Mesenchymal stem cell (in vitro differentiated cells and primary cell): ENCODE results near the gene ARHGAP21.

Source experiments
- DNase-seq: peaks from one replicate; pipeline ENCODE4 v3.0.0-alpha.2; 2013
- H2AFZ ChIP-seq: one replicate; pipeline ENCODE4 v1.6.1; 2013; ENCODE audit warnings: low read depth, mild to moderate bottlenecking, control low read depth, inconsistent platforms, low read length, moderate library complexity
- H2AK5ac ChIP-seq: 2 replicates; pipeline ENCODE4 v1.6.1; 2013; ENCODE audit warnings: low read length, moderate library complexity, mild to moderate bottlenecking, inconsistent platforms; ENCODE audit not compliant: severe bottlenecking
- H2BK120ac ChIP-seq: one replicate; pipeline ENCODE4 v1.6.1; 2013; ENCODE audit warnings: low read depth, mild to moderate bottlenecking, inconsistent platforms, low read length, moderate library complexity
- H2BK12ac ChIP-seq, 2 experiments: one replicate each; pipeline ENCODE4 v1.6.1; 2013; ENCODE audit warnings: inconsistent platforms in 2 of 2, low read length in 2 of 2, mild to moderate bottlenecking in 2 of 2, moderate library complexity in 2 of 2, control low read depth in 1 of 2
- H2BK15ac ChIP-seq: one replicate; pipeline ENCODE4 v1.6.1; 2013; ENCODE audit warnings: mild to moderate bottlenecking, low read depth, inconsistent platforms; ENCODE audit not compliant: poor library complexity, severe bottlenecking
- H2BK5ac ChIP-seq: 2 replicates; pipeline ENCODE4 v1.6.1; 2013; ENCODE audit warnings: low read depth, mild to moderate bottlenecking, low read length, control low read depth, inconsistent platforms; ENCODE audit not compliant: poor library complexity, severe bottlenecking
- H3K14ac ChIP-seq, 2 experiments: one replicate each; pipeline ENCODE4 v1.6.1; 2013; ENCODE audit warnings: inconsistent platforms in 2 of 2, low read length in 2 of 2, control low read depth in 1 of 2, mild to moderate bottlenecking in 1 of 2, moderate library complexity in 1 of 2
- H3K18ac ChIP-seq, 2 experiments: one replicate each; pipeline ENCODE4 v1.6.1; 2013; ENCODE audit warnings: inconsistent platforms in 2 of 2, low read length in 2 of 2, control low read depth in 1 of 2, low read depth in 1 of 2, mild to moderate bottlenecking in 1 of 2
- H3K23ac ChIP-seq, 2 experiments: one replicate each; pipeline ENCODE4 v1.6.1; 2013; ENCODE audit warnings: inconsistent platforms in 2 of 2, low read length in 2 of 2, mild to moderate bottlenecking in 2 of 2, moderate library complexity in 2 of 2, control low read depth in 1 of 2
- H3K27ac ChIP-seq: 2 replicates; pipeline ENCODE4 v1.5.1; 2013; ENCODE audit warnings: mild to moderate bottlenecking, moderate library complexity, low read length, control low read depth, inconsistent platforms; ENCODE audit not compliant: poor library complexity, severe bottlenecking
- H3K27me3 ChIP-seq, 2 experiments: 2 replicates each; pipeline versions ENCODE4 v1.6.1 to v1.7.0; 2013; ENCODE audit warnings: low read length in 2 of 2, mild to moderate bottlenecking in 2 of 2, moderate library complexity in 2 of 2, control low read depth in 1 of 2, inconsistent platforms in 1 of 2; ENCODE audit not compliant: control insufficient read depth in 1 of 2, insufficient read depth in 1 of 2
- H3K36me3 ChIP-seq, 2 experiments: 2 replicates each; pipeline versions ENCODE4 v1.6.1 to v1.7.0; 2013; ENCODE audit warnings: low read length in 2 of 2, control low read depth in 1 of 2, inconsistent platforms in 1 of 2, low read depth in 1 of 2, mild to moderate bottlenecking in 1 of 2; ENCODE audit not compliant: insufficient read depth in 2 of 2, control insufficient read depth in 1 of 2
- H3K4ac ChIP-seq, 2 experiments: one replicate each; pipeline ENCODE4 v1.6.1; 2013; ENCODE audit warnings: inconsistent platforms in 2 of 2, low read length in 2 of 2, mild to moderate bottlenecking in 2 of 2, moderate library complexity in 2 of 2, control low read depth in 1 of 2, low read depth in 1 of 2
- H3K4me1 ChIP-seq: 2 replicates; pipeline ENCODE4 v1.6.1; 2013; ENCODE audit warnings: low read depth, low read length, control low read depth; ENCODE audit not compliant: control insufficient read depth, insufficient read depth
- H3K4me2 ChIP-seq: 2 replicates; pipeline ENCODE4 v1.6.1; 2013; ENCODE audit warnings: low read length, mild to moderate bottlenecking, inconsistent platforms; ENCODE audit not compliant: poor library complexity, severe bottlenecking
- H3K4me3 ChIP-seq, 2 experiments: 2 replicates each; pipeline versions ENCODE4 v1.5.1 to v1.7.0; 2013; ENCODE audit warnings: low read length in 2 of 2, mild to moderate bottlenecking in 2 of 2, control low read depth in 1 of 2, low read depth in 1 of 2; ENCODE audit not compliant: insufficient read depth in 1 of 2
- H3K79me1 ChIP-seq: replicated peaks from 2 replicates; pipeline ENCODE4 v1.6.1; 2013; ENCODE audit warnings: mild to moderate bottlenecking, control low read depth, low read length, inconsistent platforms; ENCODE audit not compliant: poor library complexity, severe bottlenecking
- H3K9ac ChIP-seq: 2 replicates; pipeline ENCODE4 v1.7.0; 2013; ENCODE audit warnings: mild to moderate bottlenecking, low read length, moderate library complexity
- H3K9me3 ChIP-seq: 2 replicates; pipeline ENCODE4 v1.7.0; 2013; ENCODE audit warnings: mild to moderate bottlenecking, low read length; ENCODE audit not compliant: control insufficient read depth
- H4K8ac ChIP-seq: one replicate; pipeline ENCODE4 v1.6.1; 2013; ENCODE audit warnings: inconsistent platforms, mild to moderate bottlenecking, low read length, moderate library complexity
- H4K91ac ChIP-seq: one replicate; pipeline ENCODE4 v1.6.1; 2013; ENCODE audit warnings: mild to moderate bottlenecking, low read length, inconsistent platforms
- WGBS: methylation state at CpG from one replicate; pipeline ENCODE4 v1.1.7; 2013; ENCODE audit warnings: mixed read lengths; 5-methylcytosine and 5-hydroxymethylcytosine counted together

ARHGAP21 gene

DNA sequence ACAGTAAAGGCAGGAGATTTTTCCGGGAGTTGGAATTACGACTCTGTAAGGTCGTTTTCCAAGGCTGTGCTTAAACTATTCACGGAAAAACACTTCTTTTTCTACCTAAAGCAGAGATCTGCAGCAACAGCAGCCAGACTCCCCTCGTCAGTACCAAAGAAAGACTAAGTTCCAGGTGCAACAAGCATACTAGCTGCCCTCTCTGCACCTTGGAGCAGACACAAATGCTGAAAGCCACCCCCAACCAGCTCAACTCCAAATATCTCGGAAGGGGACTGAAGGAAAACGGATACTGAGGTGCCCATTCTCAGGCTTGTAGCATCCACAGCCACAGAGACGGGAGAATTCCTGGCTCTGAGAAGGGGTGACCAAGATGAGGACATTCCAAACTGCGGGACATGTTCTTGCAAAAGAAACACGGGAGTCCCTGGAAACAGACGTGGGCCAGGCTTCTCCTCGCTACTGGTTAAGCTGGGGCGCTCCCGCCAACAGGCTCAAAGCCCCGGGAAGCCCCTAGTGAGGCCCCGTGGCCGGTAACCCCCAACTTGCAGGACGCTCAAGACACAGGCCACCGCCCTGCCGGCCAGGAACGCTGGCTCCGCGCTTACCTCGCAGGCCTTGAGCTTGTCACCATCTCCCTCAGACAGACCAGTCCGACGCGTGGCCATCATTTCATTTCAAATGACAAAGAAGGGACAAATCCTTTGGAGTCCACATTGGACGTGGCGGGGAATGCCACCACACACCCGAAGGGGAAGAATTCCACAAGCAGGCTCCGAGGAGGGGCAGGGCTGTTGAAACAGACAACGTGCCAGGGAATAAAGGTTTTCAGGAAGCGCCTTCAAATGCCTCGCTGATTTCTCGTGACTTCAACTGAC is 2.2 kb downstream of the ARHGAP21 start:
- Histone ChIP-seq H3K4me2 (peak overlapping the region; percentile 64), H3K27ac (peak overlapping the region; percentile 45), H3K9me3 (no peaks in the 10 kb centered on the region)

DNA sequence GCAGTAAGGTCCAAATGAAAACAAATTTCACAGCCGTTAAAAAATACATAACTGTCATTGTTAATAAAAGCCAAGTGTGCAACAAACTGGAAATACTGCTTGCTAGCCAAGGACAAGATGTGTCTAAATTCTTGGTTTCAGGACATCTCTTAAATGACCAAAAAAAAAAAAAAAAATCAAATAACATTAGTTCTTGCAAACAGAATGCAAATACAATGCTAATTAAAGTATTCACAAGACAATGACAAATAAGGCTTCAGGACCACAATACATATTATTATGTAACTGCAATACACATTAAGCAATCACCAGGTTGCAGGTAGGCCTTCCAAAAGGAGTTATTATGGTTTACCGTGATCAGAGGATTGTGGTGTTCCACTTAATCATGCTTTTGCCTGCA is 3.6 kb downstream of the ARHGAP21 start:
- no peak overlapping the region for H2AK5ac ChIP-seq
- no peak overlapping the region for H3K18ac ChIP-seq
- no peak overlapping the region for H3K4ac ChIP-seq
- H3K27me3 ChIP-seq = no peaks in the 10 kb centered on the region
- no peak overlapping the region for H4K91ac ChIP-seq
- H3K4me2 ChIP-seq = peak overlapping the region; percentile 70
- H3K36me3 ChIP-seq = peaks cover 6 to 33% of the 10 kb centered on the region in 2 experiments
- H3K79me1 ChIP-seq = no peaks in the 10 kb centered on the region
- no peak for DNase-seq
- 17% methylated on average over 1 of the region's 2 CpGs for WGBS
- H3K23ac ChIP-seq = no peak overlapping the region
- H3K9me3 ChIP-seq = no peaks in the 10 kb centered on the region
- no peak overlapping the region for H3K27ac ChIP-seq
- H3K14ac ChIP-seq = no peak overlapping the region
- no peak overlapping the region for H2BK15ac ChIP-seq
- peak overlapping the region; percentile 94 for H3K9ac ChIP-seq
- no peak overlapping the region for H2BK5ac ChIP-seq
- H2BK120ac ChIP-seq = no peak overlapping the region
- H3K4me3 ChIP-seq = peak overlapping the region in 1 of 2 experiments; percentile 93
- H4K8ac ChIP-seq = no peak overlapping the region
- H3K4me1 ChIP-seq = peaks cover 10% of the 10 kb centered on the region
- no peak overlapping the region for H2AFZ ChIP-seq
- no peak overlapping the region for H2BK12ac ChIP-seq

More for the DNA sequence above, 2.2 kb downstream of the ARHGAP21 start:
- peaks cover 6% of the 10 kb centered on the region for H3K4me1 ChIP-seq
- H3K4me3 ChIP-seq = peak overlapping the region; percentile 51 to 93
- peaks cover 6 to 33% of the 10 kb centered on the region in 2 experiments for H3K36me3 ChIP-seq
- H3K23ac ChIP-seq = peak overlapping the region in 1 of 2 experiments; percentile 67
- H3K4ac ChIP-seq = peak overlapping the region; percentile 6 to 47
- H2BK15ac ChIP-seq = no peak overlapping the region
- H2AFZ ChIP-seq = no peak overlapping the region
- peak overlapping the region; percentile 17 to 54 for H3K18ac ChIP-seq
- H4K8ac ChIP-seq = peak overlapping the region; percentile 19
- H2AK5ac ChIP-seq = no peak overlapping the region
- H3K79me1 ChIP-seq = no peaks in the 10 kb centered on the region
- H3K27me3 ChIP-seq = no peaks in the 10 kb centered on the region
- H4K91ac ChIP-seq = no peak overlapping the region
- 3% methylated on average over 32 of the region's 35 CpGs for WGBS
- peak; percentile 52 for DNase-seq
- H2BK5ac ChIP-seq = no peak overlapping the region
- H2BK120ac ChIP-seq = no peak overlapping the region
- H2BK12ac ChIP-seq = peak overlapping the region; percentile 12 to 84
- peak overlapping the region in 1 of 2 experiments; percentile 58 for H3K14ac ChIP-seq
- peak overlapping the region; percentile 94 for H3K9ac ChIP-seq

DNA sequence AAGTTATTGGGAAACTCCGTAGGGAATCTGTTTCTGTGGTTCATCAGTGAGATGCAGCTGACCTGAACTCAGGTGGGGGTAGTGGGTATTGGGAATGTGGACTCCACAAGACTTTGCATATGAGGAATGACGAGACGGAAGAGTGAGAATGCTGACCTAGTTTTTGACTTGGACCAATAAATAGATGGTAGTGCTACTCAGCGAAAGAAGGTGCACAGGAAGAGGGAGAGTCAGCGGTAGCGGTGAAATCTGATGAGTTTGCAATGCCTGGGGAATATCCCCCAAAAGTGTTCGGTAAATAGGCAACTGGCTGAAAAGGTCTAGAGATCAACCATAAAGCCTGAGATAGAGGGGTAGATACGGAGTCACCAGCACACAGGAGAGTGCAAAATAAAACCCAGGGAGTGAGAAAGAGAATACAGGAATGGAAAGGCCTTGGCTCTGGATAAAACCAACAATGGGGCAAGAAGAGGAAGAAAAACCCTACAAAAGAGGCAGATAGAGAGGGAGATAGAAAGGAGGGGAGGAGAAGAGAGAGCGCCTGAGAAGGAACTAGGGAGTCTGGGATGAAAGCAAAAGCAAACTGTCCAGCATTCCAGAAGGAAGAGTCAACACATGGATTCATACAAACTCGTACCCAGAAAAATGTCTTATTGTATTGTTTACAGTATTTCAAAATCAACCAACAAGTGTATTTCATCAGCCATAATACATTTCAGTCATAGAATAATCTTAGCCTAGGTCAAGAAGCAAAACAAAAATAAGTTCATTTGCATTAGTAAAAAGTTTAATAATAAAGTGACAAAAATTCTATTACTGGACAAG is 5.4 kb downstream of the ARHGAP21 start:
- H3K14ac ChIP-seq = no peak overlapping the region
- no peaks in the 10 kb centered on the region for H3K79me1 ChIP-seq
- peak overlapping the region; percentile 94 for H3K9ac ChIP-seq
- peak overlapping the region; percentile 31 for H3K4me2 ChIP-seq
- H2AFZ ChIP-seq = no peak overlapping the region
- no peak overlapping the region for H3K4ac ChIP-seq
- no peak overlapping the region for H2BK120ac ChIP-seq
- peak overlapping the region; percentile 3 for H3K27ac ChIP-seq
- DNase-seq = peak; percentile 85
- no peak overlapping the region for H2BK5ac ChIP-seq
- no peaks in the 10 kb centered on the region for H3K27me3 ChIP-seq
- H3K23ac ChIP-seq = no peak overlapping the region
- no peak overlapping the region for H2BK15ac ChIP-seq
- no peak overlapping the region for H4K8ac ChIP-seq
- peak overlapping the region in 1 of 2 experiments; percentile 93 for H3K4me3 ChIP-seq
- 73% methylated on average over 8 of the region's 10 CpGs for WGBS
- peaks cover 10% of the 10 kb centered on the region for H3K4me1 ChIP-seq
- peaks cover 6 to 36% of the 10 kb centered on the region in 2 experiments for H3K36me3 ChIP-seq
- no peak overlapping the region for H4K91ac ChIP-seq
- H3K9me3 ChIP-seq = no peaks in the 10 kb centered on the region
- no peak overlapping the region for H2BK12ac ChIP-seq
- H3K18ac ChIP-seq = no peak overlapping the region
- H2AK5ac ChIP-seq = no peak overlapping the region

DNA sequence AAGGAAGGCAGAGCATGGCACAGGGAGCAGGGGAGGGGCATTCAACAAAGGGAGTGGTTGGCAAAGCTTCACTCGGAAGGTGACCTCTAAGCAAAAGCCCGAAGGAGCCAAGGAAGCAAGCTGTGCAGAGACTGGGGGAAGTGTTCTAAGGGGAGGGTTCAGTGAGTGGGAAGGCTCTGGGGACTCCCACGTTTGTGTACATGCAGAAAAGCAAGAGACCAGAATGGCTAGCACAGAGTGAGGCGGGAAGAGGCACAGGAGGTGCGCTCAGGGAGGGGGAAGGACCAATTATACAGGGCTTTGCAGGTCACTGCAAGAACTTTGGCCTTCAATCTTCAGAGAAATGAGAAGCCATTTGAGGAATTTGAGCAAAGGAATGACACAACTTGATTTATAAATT is 7.4 kb downstream of the ARHGAP21 start:
- no peak overlapping the region for H4K91ac ChIP-seq
- peaks cover under 1 to 31% of the 10 kb centered on the region in 2 experiments for H3K36me3 ChIP-seq
- no peaks in the 10 kb centered on the region for H3K27me3 ChIP-seq
- no peak overlapping the region for H3K9ac ChIP-seq
- peak overlapping the region in 1 of 2 experiments; percentile 8 for H3K4me3 ChIP-seq
- H3K4ac ChIP-seq = no peak overlapping the region
- 86% methylated on average over 5 of the region's 5 CpGs for WGBS
- no peak overlapping the region for H3K14ac ChIP-seq
- H3K4me1 ChIP-seq = peaks cover 5% of the 10 kb centered on the region
- no peak overlapping the region for H2AK5ac ChIP-seq
- H2BK5ac ChIP-seq = no peak overlapping the region
- H3K27ac ChIP-seq = no peak overlapping the region
- H4K8ac ChIP-seq = no peak overlapping the region
- H3K4me2 ChIP-seq = no peak overlapping the region
- H3K79me1 ChIP-seq = peaks cover 2% of the 10 kb centered on the region
- no peak overlapping the region for H2BK12ac ChIP-seq
- H3K9me3 ChIP-seq = no peaks in the 10 kb centered on the region
- DNase-seq = no peak
- no peak overlapping the region for H3K23ac ChIP-seq
- H2BK15ac ChIP-seq = no peak overlapping the region
- no peak overlapping the region for H2AFZ ChIP-seq
- no peak overlapping the region for H2BK120ac ChIP-seq
- H3K18ac ChIP-seq = no peak overlapping the region
